Dedifferentiated amniotic fluid mesenchymal stem cell (primary cell): Measurements from ENCODE around the gene KASH5.
"Not testable (repeated sequence)": the region's sequence is repeated elsewhere in the genome, so short reads cannot be mapped to it uniquely, and the experiment has no call there.

ENCODE experiments used
- DNase-seq: peaks from one replicate; pipeline ENCODE4 v3.0.0-alpha.2; 2016; ENCODE audit errors: extremely low spot score

The KASH5 gene

GRCh38 chr19:49362048-49362928, 25.8 kb upstream of the KASH5 start, which contains the start of gene TEAD2:
TEAD2 (minus strand) TSS chr19:49362416; CDS start chr19:49360075, 2,341 bp downstream.
- peak; percentile 39 for DNase-seq

- DNase-seq = peak; percentile 16
These were observed 25.2 kb upstream of the KASH5 start for GRCh38 chr19:49362929-49363267.

GRCh38 chr19:49363268-49364082, 24.6 kb upstream of the KASH5 start, which contains the start of gene DKKL1:
DKKL1 (plus strand) TSS chr19:49363877; CDS start chr19:49363999, 122 bp downstream.
- peak; percentile 99 for DNase-seq

GRCh38 chr19:49364083-49364737, 23.8 kb upstream of the KASH5 start:
- DNase-seq = no peak

- DNase-seq = no peak
These were observed 21.9 kb upstream of the KASH5 start for GRCh38 chr19:49366110-49366509.

GRCh38 chr19:49368711-49369358, 19.2 kb upstream of the KASH5 start:
- no peak for DNase-seq

- DNase-seq = no peak
These were observed 16.9 kb upstream of the KASH5 start for GRCh38 chr19:49371184-49371583.

- not testable (repeated sequence) for DNase-seq
These were observed 14.9 kb upstream of the KASH5 start for GRCh38 chr19:49373174-49373573.

GRCh38 chr19:49374665-49375434, 13.2 kb upstream of the KASH5 start:
- DNase-seq = no peak

GRCh38 chr19:49378512-49378911, 9.5 kb upstream of the KASH5 start:
- no peak for DNase-seq

- no peak for DNase-seq
These were observed 7.7 kb upstream of the KASH5 start for GRCh38 chr19:49380391-49380790.

GRCh38 chr19:49382639-49383038, 5.4 kb upstream of the KASH5 start:
- DNase-seq = no peak

- no peak for DNase-seq
These were observed 4.5 kb upstream of the KASH5 start for GRCh38 chr19:49383599-49383998.

- DNase-seq = no peak
These were observed 1.4 kb downstream of the KASH5 start for GRCh38 chr19:49389406-49389805.

- no peak for DNase-seq
These were observed 2.3 kb downstream of the KASH5 start for GRCh38 chr19:49390131-49390928.

GRCh38 chr19:49390929-49391359, 2.9 kb downstream of the KASH5 start:
- DNase-seq = no peak

- peak; percentile 61 for DNase-seq
These were observed 3.7 kb downstream of the KASH5 start for GRCh38 chr19:49391581-49392399.

GRCh38 chr19:49393881-49394280, 5.8 kb downstream of the KASH5 start:
- DNase-seq = no peak
